B cell (primary cell): ENCODE data around the gene VCX3B. TPM values are rescaled to one million over a fixed set of nuclear protein-coding genes. Genes with fewer than 3 reads are reported as not detected.
"Not testable (repeated sequence)": the region's sequence is repeated elsewhere in the genome, so short reads cannot be mapped to it uniquely, and the experiment has no call there.

Experiments
- ATAC-seq: fragments of 200-7000 bp; cut with Tn5 transposase; one replicate; pipeline ENCODE4 v1.10.0; 2021; ENCODE audit warnings: low read depth, mild to moderate bottlenecking, moderate number of reproducible peaks, moderate library complexity
- CTCF ChIA-PET: fragments of 350-600 bp; sonication (Branson Sonifier 250); formaldehyde crosslinking; loops from one replicate; lab custom pipeline; 2021; ENCODE audit warnings: antibody characterized with exemption, inconsistent platforms; lab: Charles Lee
- POLR2A ChIA-PET: fragments of 350-600 bp; sonication (Branson Sonifier 250); formaldehyde crosslinking; loops from one replicate; lab custom pipeline; 2021; ENCODE audit warnings: antibody characterized with exemption; lab: Charles Lee
- DNase-seq: peaks from one replicate; pipeline ENCODE4 v3.0.0; 2013
- H2AFZ ChIP-seq: 2 replicates; pipeline ENCODE4 v1.6.1; 2012; ENCODE audit warnings: mild to moderate bottlenecking, low read depth, low read length; ENCODE audit not compliant: insufficient read depth, poor library complexity, severe bottlenecking
- H3K27ac ChIP-seq, 2 donors: 1 replicate in 1 of 2; 2 replicates in 1 of 2; pipeline ENCODE4 v1.5.1; 2012 to 2013; ENCODE audit warnings: low read length in 2 of 2, mild to moderate bottlenecking in 2 of 2, moderate library complexity in 1 of 2
- H3K27me3 ChIP-seq, 4 experiments: fragments of 200-600 bp in 1 of 4; sonication (generic) in 1 of 4; replicated peaks in 1 of 4; 1 replicate in 2 of 4; 2 replicates in 2 of 4; pipeline versions ENCODE4 v1.6.1 to v1.7.0; 2013 to 2016; ENCODE audit warnings: low read length in 3 of 4, mild to moderate bottlenecking in 2 of 4, mixed read lengths in 1 of 4, moderate library complexity in 1 of 4; ENCODE audit not compliant: insufficient read depth in 4 of 4, control insufficient read depth in 3 of 4; ENCODE audit errors: control extremely low read depth in 1 of 4
- H3K36me3 ChIP-seq, 2 experiments: replicated peaks in 1 of 2; 1 replicate in 1 of 2; 2 replicates in 1 of 2; pipeline versions ENCODE4 v1.6.1 to v1.7.1; 2013; ENCODE audit warnings: low read length in 1 of 2; ENCODE audit not compliant: insufficient read depth in 2 of 2, control insufficient read depth in 1 of 2; ENCODE audit errors: control extremely low read depth in 1 of 2, extremely low read depth in 1 of 2
- H3K4me1 ChIP-seq, 2 donors: fragments of 200-600 bp in 1 of 2; sonication (generic) in 1 of 2; 1 replicate in 1 of 2; 2 replicates in 1 of 2; pipeline versions ENCODE4 v1.5.1 to v1.6.1; 2013 to 2017; ENCODE audit warnings: low read length in 2 of 2; ENCODE audit not compliant: control insufficient read depth in 2 of 2, insufficient read depth in 2 of 2
- H3K4me2 ChIP-seq: replicated peaks from 2 replicates; pipeline ENCODE3; 2012; ENCODE audit warnings: mild to moderate bottlenecking, low read depth, low read length; ENCODE audit not compliant: poor library complexity, severe bottlenecking
- H3K4me3 ChIP-seq, 5 experiments: fragments of 200-600 bp in 1 of 5; sonication (generic) in 1 of 5; 1 replicate in 3 of 5; 2 replicates in 2 of 5; pipeline versions ENCODE4 v1.5.1 to v1.7.0; 2011 to 2016; ENCODE audit warnings: low read length in 4 of 5, mild to moderate bottlenecking in 4 of 5, low read depth in 2 of 5, control low read depth in 1 of 5, moderate library complexity in 1 of 5; ENCODE audit not compliant: insufficient read depth in 1 of 5; ENCODE audit errors: control extremely low read depth in 1 of 5, extremely low read depth in 1 of 5
- H3K79me2 ChIP-seq: fragments of 200-600 bp; sonication (generic); one replicate; pipeline ENCODE4 v1.6.0; 2016; ENCODE audit warnings: low read length; ENCODE audit not compliant: control insufficient read depth, insufficient read depth
- H3K9ac ChIP-seq: fragments of 200-600 bp; sonication (generic); 2 replicates; pipeline ENCODE4 v1.6.1; 2017; ENCODE audit warnings: mild to moderate bottlenecking, low read length, moderate library complexity
- H3K9me3 ChIP-seq, 3 donors: one replicate each; pipeline versions ENCODE4 v1.6.1 to v1.7.1; 2013; ENCODE audit warnings: low read length in 2 of 3; ENCODE audit not compliant: control insufficient read depth in 2 of 3, insufficient read depth in 1 of 3; ENCODE audit errors: control extremely low read depth in 1 of 3
- H4K20me1 ChIP-seq: 2 replicates; pipeline ENCODE4 v1.6.0; 2012; ENCODE audit warnings: mild to moderate bottlenecking, low read length; ENCODE audit not compliant: insufficient read depth, control insufficient read depth, poor library complexity, severe bottlenecking
- H3K27ac Mint-ChIP-seq: one replicate; pipeline ENCODE4 v1.8.0; 2021; ENCODE audit warnings: mixed read lengths
- H3K27me3 Mint-ChIP-seq: one replicate; pipeline ENCODE4 v1.8.0; 2021; ENCODE audit warnings: mixed read lengths
- H3K4me1 Mint-ChIP-seq: one replicate; pipeline ENCODE4 v1.8.0; 2021; ENCODE audit warnings: mixed read lengths
- H3K4me3 Mint-ChIP-seq: one replicate; pipeline ENCODE4 v1.8.0; 2021; ENCODE audit warnings: mixed read lengths
- H3K9me3 Mint-ChIP-seq: one replicate; pipeline ENCODE4 v1.8.0; 2022; ENCODE audit warnings: mixed read lengths; ENCODE audit not compliant: insufficient read depth
- EZH2 ChIP-seq: IDR thresholded peaks from 2 replicates; pipeline ENCODE4 v1.6.1; 2012; ENCODE audit warnings: borderline replicate concordance, low read depth, mild to moderate bottlenecking, moderate library complexity, low read length; ENCODE audit not compliant: insufficient read depth, poor library complexity, severe bottlenecking
- WGBS: methylation state at CpG from one replicate; pipeline ENCODE4 v1.1.5; 2013; ENCODE audit warnings: missing lambda C conversion rate; ENCODE audit not compliant: insufficient coverage; 5-methylcytosine and 5-hydroxymethylcytosine counted together
- intact Hi-C: fragments of 100-400 bp; cut with micrococcal nuclease; formaldehyde crosslinking; loops from one replicate; pipeline ENCODE4 v1.10.0; 2022
- polyA plus RNA-seq: library from polyadenylated mRNA; depleted of rRNA; stranded (reverse); fragments of >200 nt; gene quantifications from 2 replicates; pipeline ENCODE4 v1.2.3, GENCODE V29; 2012
- total RNA-seq, 2 donors: library from RNA; stranded (reverse); fragments of 120-200 nt in 1 of 2; gene quantifications; 1 replicate in 1 of 2; 2 replicates in 1 of 2; pipeline versions ENCODE4 v1.2.3 to v1.2.4, GENCODE V29; 2013 to 2022
- TF ChIP-seq, protein P1 (sequence below): fragments of 200-600 bp; IDR thresholded peaks from one replicate; pipeline ENCODE4 v1.8.0; 2022; ENCODE audit warnings: antibody characterized with exemption, mild to moderate bottlenecking

VCX3B gene
- total and polyA plus RNA-seq, 2 donors (not counting 1 experiment from before 2014, with no cell fraction given): not detected

DNA sequence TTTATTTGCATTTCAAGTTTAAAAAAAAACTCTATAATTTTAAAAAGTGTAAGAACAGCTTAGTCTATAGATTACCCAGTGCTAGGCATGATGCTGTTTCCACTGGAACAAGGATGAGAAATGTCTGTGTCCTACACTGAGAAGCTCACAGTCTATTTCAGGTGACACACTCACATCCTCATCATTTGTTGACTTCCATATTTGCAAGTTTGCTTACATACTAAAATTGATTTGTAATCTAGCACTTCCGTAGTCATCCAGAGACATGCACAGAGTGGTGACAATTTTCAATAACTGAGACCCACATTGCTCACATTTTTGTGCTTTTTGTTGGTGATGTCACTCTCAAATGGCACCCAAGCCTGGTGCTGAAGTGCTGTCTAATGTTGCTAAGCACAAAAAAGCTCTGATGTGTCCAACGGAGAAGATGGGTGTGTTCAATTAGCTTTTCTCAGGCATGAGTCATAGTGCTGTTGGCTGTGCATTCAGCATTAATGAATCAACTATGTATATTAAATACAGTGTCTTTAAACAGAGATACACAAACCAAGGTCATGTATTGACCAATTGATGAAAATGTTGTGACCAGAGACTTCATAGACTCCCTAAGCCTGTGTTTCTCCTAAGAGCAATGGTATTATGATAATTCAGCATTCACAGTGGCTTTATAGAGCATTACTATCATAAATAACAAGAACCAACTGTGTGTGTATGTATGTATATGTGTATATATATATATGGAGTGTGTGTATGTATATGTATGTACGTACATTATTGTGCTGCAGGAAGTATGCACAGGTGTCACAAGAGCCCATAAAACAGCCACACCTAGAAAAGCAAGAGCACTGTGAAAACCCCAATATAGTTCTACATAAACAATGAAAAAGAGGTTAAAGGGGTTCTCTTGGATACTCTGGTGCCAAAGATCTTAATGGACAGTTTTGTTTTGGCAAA lies 31.2 kb upstream of the VCX3B start:
- peaks cover 2% of the 10 kb centered on the region for H3K9me3 Mint-ChIP-seq
- H3K9me3 ChIP-seq: no peaks in the 10 kb centered on the region
- no peak overlapping the region for H3K4me2 ChIP-seq
- ChIA-PET CTCF (no interaction called here), POLR2A (no interaction called here)
- intact Hi-C loops: no loop called here
- no peak overlapping the region for H2AFZ ChIP-seq
- H3K27ac Mint-ChIP-seq: no peak overlapping the region
- H3K4me3 Mint-ChIP-seq: no peak overlapping the region
- no peak for ATAC-seq
- H3K4me1 Mint-ChIP-seq: no peaks in the 10 kb centered on the region
- no peak overlapping the region for H3K4me3 ChIP-seq
- no peaks in the 10 kb centered on the region for H3K27me3 ChIP-seq
- TF ChIP-seq, protein P1, sequence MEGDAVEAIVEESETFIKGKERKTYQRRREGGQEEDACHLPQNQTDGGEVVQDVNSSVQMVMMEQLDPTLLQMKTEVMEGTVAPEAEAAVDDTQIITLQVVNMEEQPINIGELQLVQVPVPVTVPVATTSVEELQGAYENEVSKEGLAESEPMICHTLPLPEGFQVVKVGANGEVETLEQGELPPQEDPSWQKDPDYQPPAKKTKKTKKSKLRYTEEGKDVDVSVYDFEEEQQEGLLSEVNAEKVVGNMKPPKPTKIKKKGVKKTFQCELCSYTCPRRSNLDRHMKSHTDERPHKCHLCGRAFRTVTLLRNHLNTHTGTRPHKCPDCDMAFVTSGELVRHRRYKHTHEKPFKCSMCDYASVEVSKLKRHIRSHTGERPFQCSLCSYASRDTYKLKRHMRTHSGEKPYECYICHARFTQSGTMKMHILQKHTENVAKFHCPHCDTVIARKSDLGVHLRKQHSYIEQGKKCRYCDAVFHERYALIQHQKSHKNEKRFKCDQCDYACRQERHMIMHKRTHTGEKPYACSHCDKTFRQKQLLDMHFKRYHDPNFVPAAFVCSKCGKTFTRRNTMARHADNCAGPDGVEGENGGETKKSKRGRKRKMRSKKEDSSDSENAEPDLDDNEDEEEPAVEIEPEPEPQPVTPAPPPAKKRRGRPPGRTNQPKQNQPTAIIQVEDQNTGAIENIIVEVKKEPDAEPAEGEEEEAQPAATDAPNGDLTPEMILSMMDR: no peak
- TF ChIP-seq EZH2: no peak
- DNase-seq: no peak
- no CpG with 5 or more reads among the region's 3 CpGs for WGBS
- H3K79me2 ChIP-seq: no peaks in the 10 kb centered on the region
- H3K4me1 ChIP-seq: no peaks in the 10 kb centered on the region
- no peaks in the 10 kb centered on the region for H4K20me1 ChIP-seq
- no peaks in the 10 kb centered on the region for H3K36me3 ChIP-seq
- no peak overlapping the region for H3K27ac ChIP-seq
- no peak overlapping the region for H3K9ac ChIP-seq
- H3K27me3 Mint-ChIP-seq: no peaks in the 10 kb centered on the region

DNA sequence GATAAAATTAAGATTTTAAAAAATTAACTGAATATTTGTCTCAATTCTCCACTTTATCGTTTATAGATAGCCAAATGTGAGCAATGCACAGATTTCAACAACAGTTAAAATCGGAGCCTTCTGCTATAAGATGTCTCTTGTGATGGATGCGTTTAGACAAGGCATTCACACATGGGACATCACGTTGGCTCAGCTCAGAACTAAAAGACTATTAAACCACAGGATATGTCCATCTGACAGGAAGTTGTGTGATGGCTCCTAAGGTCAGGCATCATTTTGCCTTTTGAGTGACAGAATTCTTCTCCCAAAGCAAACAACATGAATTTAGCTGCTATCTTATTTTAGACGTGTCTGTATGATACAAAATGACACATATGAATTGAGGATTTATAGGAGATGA lies 17.3 kb upstream of the VCX3B start:
- intact Hi-C loops: no loop called here
- H3K4me3 ChIP-seq: no peak overlapping the region
- Mint-ChIP-seq H3K4me1 (no peaks in the 10 kb centered on the region), H3K9me3 (no peaks in the 10 kb centered on the region), H3K27ac (no peak overlapping the region), H3K4me3 (no peak overlapping the region), H3K27me3 (no peaks in the 10 kb centered on the region)
- ChIA-PET CTCF (no interaction called here), POLR2A (no interaction called here)
- no peaks in the 10 kb centered on the region for H4K20me1 ChIP-seq
- no peak overlapping the region for H3K9ac ChIP-seq
- TF ChIP-seq EZH2: no peak
- TF ChIP-seq, protein P1: no peak
- H3K36me3 ChIP-seq: no peaks in the 10 kb centered on the region
- no peaks in the 10 kb centered on the region for H3K4me1 ChIP-seq
- WGBS: no CpG with 5 or more reads among the region's 5 CpGs
- H3K27ac ChIP-seq: no peak overlapping the region
- no peaks in the 10 kb centered on the region for H3K27me3 ChIP-seq
- H3K4me2 ChIP-seq: no peak overlapping the region
- ATAC-seq (no peak), DNase-seq (no peak)
- no peaks in the 10 kb centered on the region for H3K9me3 ChIP-seq
- H3K79me2 ChIP-seq: no peaks in the 10 kb centered on the region
- no peak overlapping the region for H2AFZ ChIP-seq

GRCh38 chrX:8452343-8452742 lies 12.3 kb upstream of the VCX3B start:
- CTCF ChIA-PET: not testable (repeated sequence)

More at GRCh38 chrX:8452343-8452742, 12.3 kb upstream of the VCX3B start:
- ATAC-seq, H3K9ac ChIP-seq, H3K4me2 ChIP-seq, H3K9me3 ChIP-seq, H3K9me3 Mint-ChIP-seq, H4K20me1 ChIP-seq, H3K36me3 ChIP-seq, H3K4me1 ChIP-seq, H3K79me2 ChIP-seq, DNase-seq, H3K4me3 Mint-ChIP-seq, H3K27me3 ChIP-seq, intact Hi-C loops, POLR2A ChIA-PET, H2AFZ ChIP-seq, H3K4me3 ChIP-seq, H3K4me1 Mint-ChIP-seq, H3K27ac Mint-ChIP-seq, H3K27me3 Mint-ChIP-seq, H3K27ac ChIP-seq: not testable (repeated sequence)
- WGBS: 100% methylated on average over 4 of the region's 21 CpGs
